Chondrocyte (in vitro differentiated cells): Measurements from ENCODE around the gene XXYLT1. TPM values are rescaled to one million over a fixed set of nuclear protein-coding genes. Genes with fewer than 3 reads are reported as not detected.

Source experiments
- DNase-seq: peaks from one replicate; pipeline ENCODE4 v3.0.0; 2021; ENCODE audit warnings: mixed read lengths, low spot score
- H3K27ac Mint-ChIP-seq: one replicate; pipeline ENCODE4 v1.8.0; 2021; ENCODE audit warnings: mild to moderate bottlenecking, moderate library complexity, mixed read lengths; ENCODE audit not compliant: unreplicated experiment
- H3K27me3 Mint-ChIP-seq: 2 replicates; pipeline ENCODE4 v1.8.0; 2021; ENCODE audit warnings: low read depth, mixed read lengths
- H3K36me3 Mint-ChIP-seq: 2 replicates; pipeline ENCODE4 v1.8.0; 2021; ENCODE audit warnings: low read depth, mixed read lengths
- H3K4me1 Mint-ChIP-seq: 2 replicates; pipeline ENCODE4 v1.8.0; 2021; ENCODE audit warnings: low read depth, mild to moderate bottlenecking, mixed read lengths
- H3K4me3 Mint-ChIP-seq: one replicate; pipeline ENCODE4 v1.8.0; 2021; ENCODE audit warnings: mild to moderate bottlenecking, moderate library complexity, mixed read lengths; ENCODE audit not compliant: unreplicated experiment
- H3K9me3 Mint-ChIP-seq: 2 replicates; pipeline ENCODE4 v1.8.0; 2021; ENCODE audit warnings: low read depth, mixed read lengths
- total RNA-seq: library from RNA; stranded (reverse); gene quantifications from 3 replicates; pipeline ENCODE4 v1.2.1, GENCODE V29; 2021
- TF ChIP-seq, protein P1 (sequence below): fragments of 200-600 bp; sonication (generic); IDR thresholded peaks from 2 replicates; pipeline ENCODE4 v1.5.0; 2021; ENCODE audit warnings: antibody characterized with exemption, mild to moderate bottlenecking, moderate library complexity

The XXYLT1 gene
- total RNA-seq, 1 donor from 2014 or later = 32.7 TPM

GRCh38 chr3:195105389-195105788 lies 165.6 kb downstream of the XXYLT1 start:
- Mint-ChIP-seq H3K4me1 (peaks cover 40% of the 10 kb centered on the region), H3K9me3 (peaks cover 5% of the 10 kb centered on the region), H3K27ac (no peak overlapping the region), H3K4me3 (no peak overlapping the region), H3K36me3 (no peaks in the 10 kb centered on the region), H3K27me3 (no peaks in the 10 kb centered on the region)
- TF ChIP-seq, protein P1, sequence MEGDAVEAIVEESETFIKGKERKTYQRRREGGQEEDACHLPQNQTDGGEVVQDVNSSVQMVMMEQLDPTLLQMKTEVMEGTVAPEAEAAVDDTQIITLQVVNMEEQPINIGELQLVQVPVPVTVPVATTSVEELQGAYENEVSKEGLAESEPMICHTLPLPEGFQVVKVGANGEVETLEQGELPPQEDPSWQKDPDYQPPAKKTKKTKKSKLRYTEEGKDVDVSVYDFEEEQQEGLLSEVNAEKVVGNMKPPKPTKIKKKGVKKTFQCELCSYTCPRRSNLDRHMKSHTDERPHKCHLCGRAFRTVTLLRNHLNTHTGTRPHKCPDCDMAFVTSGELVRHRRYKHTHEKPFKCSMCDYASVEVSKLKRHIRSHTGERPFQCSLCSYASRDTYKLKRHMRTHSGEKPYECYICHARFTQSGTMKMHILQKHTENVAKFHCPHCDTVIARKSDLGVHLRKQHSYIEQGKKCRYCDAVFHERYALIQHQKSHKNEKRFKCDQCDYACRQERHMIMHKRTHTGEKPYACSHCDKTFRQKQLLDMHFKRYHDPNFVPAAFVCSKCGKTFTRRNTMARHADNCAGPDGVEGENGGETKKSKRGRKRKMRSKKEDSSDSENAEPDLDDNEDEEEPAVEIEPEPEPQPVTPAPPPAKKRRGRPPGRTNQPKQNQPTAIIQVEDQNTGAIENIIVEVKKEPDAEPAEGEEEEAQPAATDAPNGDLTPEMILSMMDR = no peak
- no peak for DNase-seq

GRCh38 chr3:195104340-195104739 lies 166.6 kb downstream of the XXYLT1 start:
- Mint-ChIP-seq H3K4me3 (no peak overlapping the region), H3K4me1 (peaks cover 40% of the 10 kb centered on the region), H3K9me3 (peaks cover 5% of the 10 kb centered on the region), H3K27ac (no peak overlapping the region), H3K27me3 (no peaks in the 10 kb centered on the region), H3K36me3 (no peaks in the 10 kb centered on the region)
- DNase-seq = no peak
- TF ChIP-seq, protein P1 = no peak

DNA sequence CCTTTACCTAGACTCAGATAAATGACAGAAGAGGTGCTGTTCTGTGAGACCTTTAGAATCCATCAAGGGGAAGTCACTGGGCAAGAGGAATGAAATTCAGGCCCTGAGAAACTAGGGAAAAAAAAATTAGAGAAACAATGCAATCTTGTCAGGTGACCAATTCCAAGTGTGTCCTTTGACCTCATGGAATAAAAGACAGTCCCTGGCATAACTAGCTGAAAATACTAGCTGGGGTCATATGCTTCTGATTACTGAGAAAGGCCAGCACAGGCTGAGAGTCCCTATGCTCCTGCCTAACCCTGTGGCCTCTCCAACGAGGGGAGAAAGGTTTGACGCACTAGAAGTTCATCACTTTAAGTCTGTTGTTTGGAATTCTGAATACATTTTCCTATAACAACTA lies 167.3 kb downstream of the XXYLT1 start:
- H3K4me3 Mint-ChIP-seq = no peak overlapping the region
- H3K27me3 Mint-ChIP-seq = no peaks in the 10 kb centered on the region
- H3K27ac Mint-ChIP-seq = peak overlapping the region; percentile 20

GRCh38 chr3:195102609-195103467 lies 168.1 kb downstream of the XXYLT1 start:
- Mint-ChIP-seq H3K36me3 (no peaks in the 10 kb centered on the region), H3K4me1 (peaks cover 44% of the 10 kb centered on the region), H3K27ac (peak overlapping the region; percentile 80), H3K27me3 (no peaks in the 10 kb centered on the region), H3K9me3 (peaks cover 5% of the 10 kb centered on the region), H3K4me3 (no peak overlapping the region)
- TF ChIP-seq, protein P1 = no peak
- peak; percentile 40 for DNase-seq

More for the DNA sequence above, 167.3 kb downstream of the XXYLT1 start:
- TF ChIP-seq, protein P1 = no peak
- Mint-ChIP-seq H3K9me3 (peaks cover 5% of the 10 kb centered on the region), H3K4me1 (peaks cover 40% of the 10 kb centered on the region), H3K36me3 (no peaks in the 10 kb centered on the region)
- DNase-seq = no peak

- no peak for DNase-seq
- no peak overlapping the region for H3K4me3 Mint-ChIP-seq
- TF ChIP-seq, protein P1 = no peak
- peaks cover 45% of the 10 kb centered on the region for H3K4me1 Mint-ChIP-seq
- no peaks in the 10 kb centered on the region for H3K27me3 Mint-ChIP-seq
- peaks cover 5% of the 10 kb centered on the region for H3K9me3 Mint-ChIP-seq
- H3K27ac Mint-ChIP-seq = peak overlapping the region; percentile 80
- H3K36me3 Mint-ChIP-seq = no peaks in the 10 kb centered on the region
Observed at GRCh38 chr3:195101927-195102608, 168.9 kb downstream of the XXYLT1 start.
